ENCODE data around the gene XPR1. TPM values are rescaled to one million over a fixed set of nuclear protein-coding genes. Genes with fewer than 3 reads are reported as not detected.

XPR1 gene
- total RNA-seq, 3 donors from 2014 or later, result 19.0 to 49.5 (median 35.7) TPM

GRCh38 chr1:180620581-180620980 is 11.2 kb upstream of the XPR1 start:
- intact Hi-C loops (cut with DNase I; ENCODE audit: low total_unique reads), result no loop called here
- TF ChIP-seq POLR2A (IDR thresholded peaks at IDR 0.05), result no peak
- no peak for TF ChIP-seq POLR2AphosphoS5 (IDR thresholded peaks at IDR 0.05)
- Histone ChIP-seq H3K27ac (no peak overlapping the region), H3K9me3 (no peaks in the 10 kb centered on the region), H3K4me1 (peaks cover 0 to 4% of the 10 kb centered on the region in 2 donors), H3K36me3 (no peaks in the 10 kb centered on the region), H3K27me3 (no peaks in the 10 kb centered on the region), H3K4me3 (no peak overlapping the region)
- no peak for DNase-seq (ENCODE audit: low spot score in 2 of 2)

GRCh38 chr1:180622658-180623508 is 8.9 kb upstream of the XPR1 start:
- Histone ChIP-seq H3K4me3 (no peak overlapping the region), H3K27ac (no peak overlapping the region), H3K9me3 (no peaks in the 10 kb centered on the region), H3K27me3 (no peaks in the 10 kb centered on the region), H3K36me3 (no peaks in the 10 kb centered on the region), H3K4me1 (no peaks in the 10 kb centered on the region)
- TF ChIP-seq POLR2AphosphoS5 (IDR thresholded peaks at IDR 0.05) (no peak), POLR2A (IDR thresholded peaks at IDR 0.05) (no peak)
- TF ChIP-seq, protein P1, sequence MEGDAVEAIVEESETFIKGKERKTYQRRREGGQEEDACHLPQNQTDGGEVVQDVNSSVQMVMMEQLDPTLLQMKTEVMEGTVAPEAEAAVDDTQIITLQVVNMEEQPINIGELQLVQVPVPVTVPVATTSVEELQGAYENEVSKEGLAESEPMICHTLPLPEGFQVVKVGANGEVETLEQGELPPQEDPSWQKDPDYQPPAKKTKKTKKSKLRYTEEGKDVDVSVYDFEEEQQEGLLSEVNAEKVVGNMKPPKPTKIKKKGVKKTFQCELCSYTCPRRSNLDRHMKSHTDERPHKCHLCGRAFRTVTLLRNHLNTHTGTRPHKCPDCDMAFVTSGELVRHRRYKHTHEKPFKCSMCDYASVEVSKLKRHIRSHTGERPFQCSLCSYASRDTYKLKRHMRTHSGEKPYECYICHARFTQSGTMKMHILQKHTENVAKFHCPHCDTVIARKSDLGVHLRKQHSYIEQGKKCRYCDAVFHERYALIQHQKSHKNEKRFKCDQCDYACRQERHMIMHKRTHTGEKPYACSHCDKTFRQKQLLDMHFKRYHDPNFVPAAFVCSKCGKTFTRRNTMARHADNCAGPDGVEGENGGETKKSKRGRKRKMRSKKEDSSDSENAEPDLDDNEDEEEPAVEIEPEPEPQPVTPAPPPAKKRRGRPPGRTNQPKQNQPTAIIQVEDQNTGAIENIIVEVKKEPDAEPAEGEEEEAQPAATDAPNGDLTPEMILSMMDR (IDR thresholded peaks at IDR 0.05), result no peak
- intact Hi-C loops (cut with DNase I; ENCODE audit: low total_unique reads), result no loop called here
- DNase-seq (ENCODE audit: low spot score in 2 of 2), result no peak

GRCh38 chr1:180623579-180624347 is 8.1 kb upstream of the XPR1 start:
- DNase-seq (ENCODE audit: low spot score in 2 of 2), result no peak
- TF ChIP-seq, protein P1 (IDR thresholded peaks at IDR 0.05), result no peak
- no peak for TF ChIP-seq POLR2AphosphoS5 (IDR thresholded peaks at IDR 0.05)
- TF ChIP-seq POLR2A (IDR thresholded peaks at IDR 0.05), result no peak
- no peaks in the 10 kb centered on the region for H3K27me3 ChIP-seq
- intact Hi-C loops (cut with DNase I; ENCODE audit: low total_unique reads), result no loop called here
- H3K4me3 ChIP-seq, result no peak overlapping the region
- no peak overlapping the region for H3K27ac ChIP-seq
- no peaks in the 10 kb centered on the region for H3K4me1 ChIP-seq
- no peaks in the 10 kb centered on the region for H3K36me3 ChIP-seq
- H3K9me3 ChIP-seq, result no peaks in the 10 kb centered on the region

DNA sequence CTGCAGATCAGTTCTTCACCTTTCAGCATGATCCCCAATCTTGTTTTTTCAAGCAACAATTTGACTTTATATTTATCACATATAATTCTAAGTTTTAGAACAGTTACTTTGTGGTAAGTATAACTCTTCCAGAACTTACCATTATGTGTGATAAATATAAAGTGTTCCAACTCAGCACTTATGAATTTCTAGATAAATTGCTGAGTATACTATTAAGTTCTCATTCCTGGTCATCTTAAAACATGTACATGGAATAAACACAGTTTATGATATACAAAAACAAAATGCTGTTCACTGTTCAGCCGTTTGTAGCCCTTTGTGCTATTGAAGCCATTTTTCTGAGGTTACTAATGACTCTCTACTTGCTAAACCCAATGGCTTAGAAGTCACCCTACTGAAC is 5.1 kb upstream of the XPR1 start:
- H3K27ac ChIP-seq, result no peak overlapping the region
- no peaks in the 10 kb centered on the region for H3K27me3 ChIP-seq
- H3K36me3 ChIP-seq, result no peaks in the 10 kb centered on the region
- no peak for DNase-seq (ENCODE audit: low spot score in 2 of 2)
- no peaks in the 10 kb centered on the region for H3K4me1 ChIP-seq
- TF ChIP-seq POLR2A (IDR thresholded peaks at IDR 0.05), result no peak
- no peaks in the 10 kb centered on the region for H3K9me3 ChIP-seq
- intact Hi-C loops (cut with DNase I; ENCODE audit: low total_unique reads), result no loop called here
- no peak overlapping the region for H3K4me3 ChIP-seq

GRCh38 chr1:180627411-180627810 is 4.4 kb upstream of the XPR1 start:
- H3K4me1 ChIP-seq, result no peaks in the 10 kb centered on the region
- no peak overlapping the region for H3K27ac ChIP-seq
- TF ChIP-seq, protein P1 (IDR thresholded peaks at IDR 0.05), result no peak
- TF ChIP-seq POLR2AphosphoS5 (IDR thresholded peaks at IDR 0.05) (no peak), POLR2A (IDR thresholded peaks at IDR 0.05) (no peak)
- intact Hi-C loops (cut with DNase I; ENCODE audit: low total_unique reads), result no loop called here
- DNase-seq (ENCODE audit: low spot score in 2 of 2), result no peak
- H3K4me3 ChIP-seq, result no peak overlapping the region
- H3K36me3 ChIP-seq, result no peaks in the 10 kb centered on the region
- H3K27me3 ChIP-seq, result no peaks in the 10 kb centered on the region
- no peaks in the 10 kb centered on the region for H3K9me3 ChIP-seq

- Histone ChIP-seq H3K4me3 (no peak overlapping the region), H3K9me3 (no peaks in the 10 kb centered on the region), H3K27ac (no peak overlapping the region), H3K27me3 (no peaks in the 10 kb centered on the region), H3K36me3 (no peaks in the 10 kb centered on the region), H3K4me1 (no peaks in the 10 kb centered on the region)
- intact Hi-C loops (cut with DNase I; ENCODE audit: low total_unique reads), result no loop called here
- TF ChIP-seq, protein P1 (IDR thresholded peaks at IDR 0.05), result no peak
- TF ChIP-seq POLR2AphosphoS5 (IDR thresholded peaks at IDR 0.05) (no peak), POLR2A (IDR thresholded peaks at IDR 0.05) (no peak)
- no peak for DNase-seq (ENCODE audit: low spot score in 2 of 2)
These were observed 3.2 kb upstream of the XPR1 start for GRCh38 chr1:180628646-180629045.
